NCI-H2196 (cell line): Measurements from ENCODE around the gene GRIFIN.

Experiments
- DNase-seq: peaks from one replicate; lab custom pipeline; 2025; ENCODE audit not compliant: unreplicated experiment; lab: John Stamatoyannopoulos, UW

The GRIFIN gene

DNA sequence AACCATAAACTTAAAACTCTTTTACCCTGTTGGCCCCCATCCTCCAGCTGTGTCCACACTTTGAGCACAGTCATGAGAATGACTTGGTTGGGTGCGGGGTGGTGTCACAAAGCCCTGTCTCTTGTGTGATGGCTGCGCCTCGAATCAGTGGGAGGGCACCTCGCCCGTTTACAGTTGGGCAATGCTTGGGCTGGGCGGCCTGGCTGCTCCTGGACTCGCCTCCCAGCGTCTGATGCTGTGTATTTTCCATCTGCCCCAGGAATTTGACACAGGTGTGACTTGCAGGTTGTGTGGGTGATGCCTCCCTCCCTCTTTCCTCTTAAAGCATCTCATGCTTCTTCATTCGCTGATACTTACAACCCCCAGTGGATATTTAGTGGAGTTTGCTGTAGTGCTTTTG lies 39.1 kb downstream of the GRIFIN start:
- no peak for DNase-seq

DNA sequence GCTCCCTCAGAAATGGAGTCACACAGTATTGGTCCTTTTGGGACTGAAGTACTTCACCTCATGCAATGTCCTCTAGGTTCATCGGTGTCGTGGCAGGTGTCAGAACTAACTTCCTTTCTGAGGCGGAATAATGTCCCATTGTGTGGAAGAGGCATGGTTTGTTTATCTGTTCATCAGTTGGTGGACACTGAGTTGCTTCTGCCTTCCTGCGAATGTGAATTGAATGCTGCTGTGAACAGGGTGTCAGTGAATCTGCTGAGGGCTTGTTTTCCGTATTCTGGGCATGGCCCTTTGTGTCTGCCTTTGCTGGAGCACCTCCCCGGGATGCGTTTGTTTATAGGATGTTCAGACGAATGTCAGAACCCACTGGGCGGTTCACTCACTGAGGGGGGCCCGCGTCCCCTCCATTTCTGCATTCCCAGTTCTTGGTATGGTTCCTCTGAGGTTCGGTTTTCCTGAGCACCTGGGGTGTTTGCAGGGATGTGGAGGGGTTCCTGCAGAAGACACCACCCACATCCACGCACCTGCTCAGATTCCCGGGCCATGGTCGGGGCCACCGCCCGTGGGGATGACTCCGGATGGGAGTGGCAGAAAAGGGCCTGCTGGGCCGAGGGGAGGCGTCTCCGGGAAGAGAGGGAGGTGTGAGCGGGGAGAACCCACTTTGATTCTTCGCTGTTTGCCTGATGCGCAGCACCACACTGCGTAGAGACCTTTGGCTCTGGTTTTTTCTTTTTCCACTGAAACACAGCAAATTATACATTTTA lies 39.7 kb downstream of the GRIFIN start:
- DNase-seq = no peak

DNA sequence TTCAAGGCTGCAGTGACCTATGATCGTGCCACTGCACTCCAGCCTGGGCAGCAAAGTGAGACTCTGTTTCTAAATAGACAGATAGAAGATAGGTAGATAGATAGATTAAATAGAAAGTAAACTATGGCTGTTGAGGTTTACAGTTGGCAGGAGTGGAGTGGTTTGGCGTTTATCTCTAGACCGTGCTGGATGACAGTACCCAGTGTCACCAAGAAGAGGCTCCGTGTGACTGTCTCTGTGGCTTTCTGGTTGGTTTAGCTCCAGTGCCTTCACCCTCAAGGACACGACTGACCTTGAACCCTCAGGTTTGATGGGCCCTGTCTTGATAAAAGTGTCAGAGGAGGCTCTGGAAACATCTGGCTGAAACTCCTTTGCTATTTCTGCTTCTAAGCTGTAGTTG lies 41.1 kb downstream of the GRIFIN start:
- no peak for DNase-seq

DNA sequence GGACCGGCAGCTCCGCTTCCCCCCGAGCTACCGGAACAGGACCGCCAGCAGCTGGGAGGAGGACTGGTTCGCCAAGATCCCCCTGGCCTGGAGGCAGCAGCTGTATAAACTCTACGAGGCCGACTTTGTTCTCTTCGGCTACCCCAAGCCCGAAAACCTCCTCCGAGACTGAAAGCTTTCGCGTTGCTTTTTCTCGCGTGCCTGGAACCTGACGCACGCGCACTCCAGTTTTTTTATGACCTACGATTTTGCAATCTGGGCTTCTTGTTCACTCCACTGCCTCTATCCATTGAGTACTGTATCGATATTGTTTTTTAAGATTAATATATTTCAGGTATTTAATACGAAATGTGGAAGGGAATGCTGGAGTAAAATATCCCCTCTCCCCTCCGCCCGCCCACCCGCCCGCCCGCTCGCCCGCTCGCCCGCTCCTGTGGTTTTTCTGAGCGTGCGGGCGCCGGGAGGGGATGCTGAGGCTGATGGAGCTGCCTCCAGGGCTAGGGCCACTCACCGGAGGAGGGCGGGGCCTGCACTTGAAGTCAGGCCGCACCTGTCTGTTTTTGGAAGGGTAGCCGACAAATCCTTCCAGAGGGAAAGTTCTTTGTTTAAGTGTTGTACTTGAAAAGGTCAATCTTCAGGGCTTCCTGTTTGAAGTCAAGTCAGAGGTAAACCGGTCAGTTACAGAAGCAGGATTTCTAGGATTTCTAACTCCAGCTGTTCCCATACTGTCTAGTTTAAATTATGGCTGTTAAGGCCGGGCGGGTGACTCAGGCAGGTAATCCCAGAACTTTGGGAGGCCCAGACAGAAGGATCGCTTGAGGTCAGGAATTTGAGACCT lies 42.3 kb downstream of the GRIFIN start:
- no peak for DNase-seq

DNA sequence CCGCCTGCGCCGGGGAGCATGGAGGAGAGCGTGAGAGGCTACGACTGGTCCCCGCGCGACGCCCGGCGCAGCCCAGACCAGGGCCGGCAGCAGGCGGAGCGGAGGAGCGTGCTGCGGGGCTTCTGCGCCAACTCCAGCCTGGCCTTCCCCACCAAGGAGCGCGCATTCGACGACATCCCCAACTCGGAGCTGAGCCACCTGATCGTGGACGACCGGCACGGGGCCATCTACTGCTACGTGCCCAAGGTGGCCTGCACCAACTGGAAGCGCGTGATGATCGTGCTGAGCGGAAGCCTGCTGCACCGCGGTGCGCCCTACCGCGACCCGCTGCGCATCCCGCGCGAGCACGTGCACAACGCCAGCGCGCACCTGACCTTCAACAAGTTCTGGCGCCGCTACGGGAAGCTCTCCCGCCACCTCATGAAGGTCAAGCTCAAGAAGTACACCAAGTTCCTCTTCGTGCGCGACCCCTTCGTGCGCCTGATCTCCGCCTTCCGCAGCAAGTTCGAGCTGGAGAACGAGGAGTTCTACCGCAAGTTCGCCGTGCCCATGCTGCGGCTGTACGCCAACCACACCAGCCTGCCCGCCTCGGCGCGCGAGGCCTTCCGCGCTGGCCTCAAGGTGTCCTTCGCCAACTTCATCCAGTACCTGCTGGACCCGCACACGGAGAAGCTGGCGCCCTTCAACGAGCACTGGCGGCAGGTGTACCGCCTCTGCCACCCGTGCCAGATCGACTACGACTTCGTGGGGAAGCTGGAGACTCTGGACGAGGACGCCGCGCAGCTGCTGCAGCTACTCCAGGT lies 43.1 kb downstream of the GRIFIN start:
- no peak for DNase-seq

DNA sequence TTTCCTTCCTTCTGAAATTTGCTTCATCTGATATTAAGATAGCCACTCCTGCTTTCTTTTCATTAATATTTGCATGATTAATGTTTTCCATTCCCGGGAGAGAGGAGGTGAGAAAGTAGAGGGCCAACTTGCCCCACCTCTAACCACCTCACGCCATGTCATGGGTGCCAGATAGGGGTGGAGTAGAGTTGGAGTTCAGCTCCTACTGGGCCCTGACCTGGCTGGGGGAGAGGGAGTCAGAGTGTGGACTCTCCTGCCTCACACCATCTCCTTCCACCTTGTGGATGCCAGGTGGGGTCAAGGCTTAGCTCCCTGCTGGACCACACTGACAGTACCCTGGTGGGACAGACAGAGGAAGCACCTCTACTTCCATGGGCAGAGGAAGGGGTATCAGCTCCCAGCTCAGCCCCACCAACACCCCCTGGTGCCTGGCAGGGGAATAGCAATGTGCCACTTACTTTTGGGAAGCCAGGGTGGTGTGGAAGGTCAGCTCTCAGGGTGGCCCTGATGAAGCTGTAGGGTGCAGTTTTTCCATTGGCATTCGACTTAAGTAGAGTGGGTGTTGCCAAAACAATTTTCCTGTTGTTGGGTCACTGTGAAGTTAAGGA lies 44.8 kb downstream of the GRIFIN start:
- no peak for DNase-seq

DNA sequence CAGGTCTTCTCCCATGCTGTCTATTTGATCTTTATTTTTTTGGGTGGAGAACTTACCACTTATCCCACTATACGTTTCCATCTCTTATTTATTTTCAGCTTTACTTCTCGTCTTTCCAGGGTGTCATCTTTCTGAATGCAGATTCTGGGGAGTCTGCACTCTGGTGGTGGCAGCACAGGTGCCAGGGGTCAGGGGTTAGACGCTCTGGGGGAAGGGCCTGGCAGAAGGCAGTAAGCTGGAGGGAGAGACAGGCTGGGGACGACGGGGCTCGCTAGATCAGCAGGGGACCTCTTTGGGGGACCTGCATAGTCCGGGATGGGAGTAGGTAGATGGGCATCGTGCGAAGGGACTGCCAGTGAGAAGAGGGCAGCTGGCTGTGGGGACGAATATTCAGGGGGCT lies 50.4 kb downstream of the GRIFIN start:
- no peak for DNase-seq
